ENCODE results near the gene MS4A6E.
A peak's percentile ranks its signal among the peaks of the same experiment; 100 is the strongest.
"Not testable (repeated sequence)": the region's sequence is repeated elsewhere in the genome, so short reads cannot be mapped to it uniquely, and the experiment has no call there.

Gene MS4A6E, protein sequence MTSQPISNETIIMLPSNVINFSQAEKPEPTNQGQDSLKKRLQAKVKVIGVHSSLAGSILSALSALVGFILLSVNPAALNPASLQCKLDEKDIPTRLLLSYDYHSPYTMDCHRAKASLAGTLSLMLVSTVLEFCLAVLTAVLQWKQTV

DNA sequence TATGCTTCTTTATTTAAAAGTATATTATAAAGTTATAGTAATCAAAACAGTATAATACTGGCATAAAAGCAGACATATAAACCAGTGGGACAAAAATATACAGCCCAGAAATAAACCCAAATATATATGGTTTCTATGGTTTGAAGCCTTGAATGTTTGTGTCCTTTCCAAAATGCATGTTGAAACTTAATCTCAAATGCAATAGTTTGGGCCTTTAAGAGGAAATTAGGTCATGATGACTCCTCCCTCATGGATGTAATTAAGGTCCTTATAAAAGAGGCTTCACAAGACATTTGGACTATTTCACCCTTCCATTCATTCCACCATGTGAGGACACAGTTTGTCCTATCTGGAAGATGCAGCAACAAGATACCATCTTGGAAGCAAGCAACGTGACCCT, at the start of gene MS4A6E:
MS4A6E (plus strand) TSS at position 301 of the 400 bp plus-strand sequence. CDS start 7,641 bp downstream, outside the sequence.
- no peak for DNase-seq

DNA sequence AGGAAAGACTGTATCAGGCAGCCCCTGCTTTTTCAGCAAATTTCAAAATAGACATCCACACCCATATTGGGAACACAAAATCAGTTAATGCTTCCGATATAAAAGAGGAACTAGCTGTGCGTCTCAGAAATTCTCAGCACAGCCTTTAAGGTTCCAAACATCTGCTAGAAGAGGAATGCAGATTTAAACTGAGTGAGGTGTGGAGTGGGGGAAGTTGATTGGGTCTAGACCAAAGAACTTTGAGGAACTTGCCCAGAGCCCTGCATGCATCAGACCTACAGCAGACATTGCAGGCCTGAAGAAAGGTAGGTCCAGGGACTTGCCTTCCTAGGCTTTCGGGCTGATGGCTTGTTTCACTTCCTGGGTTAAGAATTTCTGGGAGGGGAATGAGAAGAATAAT, 46.6 kb upstream of the MS4A6E start, which contains the start of gene MS4A4A:
MS4A4A (plus strand) TSS at position 255 of the 400 bp plus-strand sequence; CDS start at position 265, 10 bp downstream.
- DNase-seq: peak; percentile 14

DNA sequence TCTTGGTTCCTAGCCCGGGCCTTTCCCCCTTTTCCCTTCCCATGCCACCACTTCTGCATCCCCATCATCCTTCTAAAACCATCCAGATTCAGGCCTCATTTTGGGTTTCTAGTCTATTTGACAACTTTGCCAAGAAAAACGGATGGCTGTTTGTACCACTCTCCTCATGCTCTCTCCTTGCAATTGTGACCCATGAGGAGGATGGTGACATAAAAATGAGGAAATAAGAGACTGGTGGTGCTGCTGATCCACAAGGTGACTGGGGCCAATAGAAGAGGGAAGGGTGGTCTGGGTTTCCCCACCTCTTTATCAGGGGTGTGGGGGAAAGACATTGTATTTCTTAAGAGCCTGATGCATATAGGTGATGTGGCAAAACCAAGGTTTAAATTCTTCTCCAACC, 45.6 kb upstream of the MS4A6E start:
- no peak for DNase-seq

DNA sequence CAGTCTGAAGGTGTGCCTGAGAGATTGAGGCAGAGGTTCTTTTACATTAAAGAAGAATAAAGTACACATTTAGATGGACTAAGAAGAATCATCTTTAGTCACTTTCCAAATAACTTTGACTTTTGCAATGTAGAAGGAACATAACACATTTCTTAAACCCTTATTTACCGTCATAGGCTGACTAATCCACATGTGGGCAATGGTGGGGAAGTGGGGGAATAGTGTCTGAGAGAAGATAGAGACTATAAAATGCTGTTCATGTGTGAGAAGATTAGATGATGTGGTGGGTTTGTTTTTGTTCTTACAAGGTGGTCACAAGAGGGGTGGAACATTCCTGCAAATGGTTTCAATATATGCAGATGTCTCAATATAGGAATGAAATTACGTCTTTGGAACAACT, 44.8 kb upstream of the MS4A6E start:
- DNase-seq: no peak

DNA sequence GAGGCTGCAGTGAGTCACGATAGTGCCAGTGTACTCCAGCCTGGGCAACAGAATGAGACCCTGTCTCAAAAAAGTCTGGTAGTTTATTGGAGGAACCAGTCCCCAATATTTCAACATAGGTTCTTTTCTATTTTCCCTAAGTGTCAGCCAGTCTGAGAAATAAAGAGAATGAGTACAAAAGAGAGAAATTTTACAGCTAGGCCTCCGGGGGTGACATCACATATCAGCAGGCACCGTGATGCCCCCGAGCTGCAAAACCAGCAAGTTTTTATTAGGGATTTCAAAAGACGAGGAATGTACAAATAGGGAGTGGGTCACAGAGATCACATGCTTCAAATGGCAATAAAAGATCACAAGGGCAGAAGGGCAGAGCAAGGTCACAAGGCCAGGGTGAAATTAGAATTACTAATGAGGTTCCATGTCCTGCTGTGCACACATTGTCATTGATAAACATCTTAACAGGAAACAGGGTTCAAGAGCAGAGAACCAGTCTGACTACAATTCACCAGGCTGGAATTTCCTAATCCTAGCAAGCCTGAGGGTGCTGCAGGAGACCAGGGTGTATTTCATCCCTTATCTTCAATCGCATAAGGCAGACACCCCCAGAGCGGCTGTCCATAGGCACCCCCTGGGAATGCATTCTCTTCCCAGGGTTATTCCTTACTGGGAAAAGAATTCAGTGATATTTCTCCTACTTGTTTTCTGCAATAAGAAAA, 41.5 kb upstream of the MS4A6E start:
- not testable (repeated sequence) for DNase-seq

DNA sequence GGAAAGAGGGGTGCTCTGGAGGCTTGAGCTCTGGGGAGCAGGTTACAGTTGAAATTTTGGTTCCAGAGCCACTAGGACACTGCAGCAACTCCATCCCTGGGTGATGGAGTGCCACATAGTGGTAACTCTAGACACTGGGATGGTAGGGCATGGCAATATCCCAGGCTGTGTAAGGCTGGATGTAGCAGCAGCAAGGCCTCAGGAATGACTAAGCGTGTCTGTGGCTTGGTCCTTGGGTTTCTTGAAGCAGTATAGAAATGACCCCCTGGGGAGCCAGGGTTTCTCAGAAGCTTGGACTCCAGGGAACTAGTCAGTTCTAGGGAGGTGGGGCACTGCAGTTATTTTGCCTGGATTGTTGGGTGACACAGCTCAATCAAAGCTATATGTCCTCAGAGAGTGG, 38.5 kb upstream of the MS4A6E start:
- no peak for DNase-seq

DNA sequence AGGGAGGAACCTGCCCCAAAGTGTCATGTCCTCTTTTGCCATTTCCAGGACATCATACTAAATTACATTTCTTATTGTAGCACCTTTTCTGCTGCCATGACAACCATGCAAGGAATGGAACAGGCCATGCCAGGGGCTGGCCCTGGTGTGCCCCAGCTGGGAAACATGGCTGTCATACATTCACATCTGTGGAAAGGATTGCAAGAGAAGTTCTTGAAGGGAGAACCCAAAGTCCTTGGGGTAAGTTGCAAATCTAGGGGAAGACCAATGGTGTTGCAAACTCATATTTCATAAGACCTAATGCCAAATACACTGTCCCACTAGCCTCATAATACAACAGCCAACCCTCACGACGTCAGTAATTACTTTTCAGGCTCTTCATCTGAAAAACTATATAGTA, 34.9 kb upstream of the MS4A6E start:
- DNase-seq: no peak

DNA sequence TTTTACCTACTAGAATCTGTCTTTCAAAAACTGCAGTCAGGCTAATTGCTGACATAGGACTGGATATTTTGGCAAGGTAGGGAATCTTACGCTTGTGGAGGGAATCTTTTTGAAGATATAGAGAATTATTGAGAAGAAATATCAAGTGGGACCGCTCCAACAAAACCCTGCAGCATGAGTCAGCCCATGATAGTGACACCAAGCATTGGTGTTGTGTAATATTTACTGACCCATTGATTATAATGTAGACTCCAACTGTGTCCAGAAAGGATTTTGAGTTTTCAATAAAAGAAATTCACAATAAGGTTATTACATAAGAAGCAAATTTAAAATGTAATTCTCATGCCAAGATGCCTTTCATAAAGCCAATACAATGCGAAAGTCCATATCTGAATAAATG, 25.9 kb upstream of the MS4A6E start:
- no peak for DNase-seq

DNA sequence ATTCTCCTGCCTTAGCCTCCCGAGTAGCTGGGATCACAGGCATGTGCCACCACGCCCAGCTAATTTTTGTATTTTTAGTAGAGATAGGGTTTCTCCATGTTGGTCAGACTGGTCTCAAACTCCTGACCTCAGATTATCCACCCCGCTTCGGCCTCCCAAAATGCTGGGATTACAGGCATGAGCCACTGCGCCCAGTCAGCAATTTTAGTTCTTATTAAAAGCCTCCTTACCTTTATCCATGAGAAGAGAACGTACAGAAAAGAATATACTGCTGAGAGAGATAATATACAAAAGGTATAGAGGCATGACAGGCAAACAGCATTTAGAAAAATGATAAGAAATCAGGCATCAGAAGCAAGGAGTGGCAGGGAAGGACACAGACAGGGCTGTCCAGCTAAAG, 25.2 kb upstream of the MS4A6E start:
- not testable (repeated sequence) for DNase-seq

DNA sequence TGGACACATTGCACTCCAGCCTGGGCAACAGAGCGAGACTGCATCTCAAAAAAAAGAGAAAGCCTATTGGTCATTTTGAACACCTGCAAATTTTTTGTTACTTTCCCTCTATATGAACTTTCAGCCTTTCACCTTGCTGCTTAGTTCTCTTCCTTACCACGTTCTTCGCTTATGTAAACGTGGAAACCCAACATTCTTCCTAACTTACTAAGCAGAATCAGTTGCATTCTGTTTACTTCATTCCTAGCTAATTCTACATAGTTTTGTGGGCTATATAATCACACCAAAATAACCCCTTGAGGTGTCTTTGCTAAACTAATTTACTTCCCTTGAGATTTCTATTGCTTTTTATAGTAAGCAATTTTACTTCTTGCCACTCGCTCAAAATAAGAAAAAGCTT, 23.4 kb upstream of the MS4A6E start:
- DNase-seq: no peak

DNA sequence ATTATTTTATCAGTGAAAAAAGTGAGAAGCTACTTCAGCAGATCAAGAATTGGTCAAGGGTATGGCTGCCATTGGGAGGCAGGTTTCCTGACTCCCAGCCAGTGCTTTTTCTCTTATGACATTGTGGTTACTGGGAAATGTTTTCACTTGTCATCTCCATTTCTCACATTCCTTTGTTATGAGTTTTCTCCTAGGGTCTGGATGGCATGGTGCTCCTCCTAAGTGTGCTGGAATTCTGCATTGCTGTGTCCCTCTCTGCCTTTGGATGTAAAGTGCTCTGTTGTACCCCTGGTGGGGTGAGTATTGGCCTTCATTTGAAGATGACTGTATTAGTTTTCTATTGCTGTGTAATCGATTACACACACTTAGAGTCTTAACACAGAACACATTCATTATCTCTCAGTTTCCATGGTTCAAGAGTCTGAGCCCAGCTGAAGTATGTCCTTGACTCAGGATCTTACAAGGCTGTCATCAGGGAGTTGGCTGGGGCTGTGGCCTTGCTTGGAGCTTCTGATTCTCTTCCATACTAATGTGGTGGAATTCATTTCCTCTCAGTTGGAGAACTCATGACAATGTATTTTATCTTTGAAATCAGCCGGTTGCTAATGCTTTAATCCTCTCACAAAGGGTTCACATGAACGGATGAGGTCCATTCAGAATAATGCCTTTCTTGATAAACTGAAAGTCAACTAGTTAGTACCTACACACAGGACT, 21.0 kb upstream of the MS4A6E start:
- DNase-seq: no peak

DNA sequence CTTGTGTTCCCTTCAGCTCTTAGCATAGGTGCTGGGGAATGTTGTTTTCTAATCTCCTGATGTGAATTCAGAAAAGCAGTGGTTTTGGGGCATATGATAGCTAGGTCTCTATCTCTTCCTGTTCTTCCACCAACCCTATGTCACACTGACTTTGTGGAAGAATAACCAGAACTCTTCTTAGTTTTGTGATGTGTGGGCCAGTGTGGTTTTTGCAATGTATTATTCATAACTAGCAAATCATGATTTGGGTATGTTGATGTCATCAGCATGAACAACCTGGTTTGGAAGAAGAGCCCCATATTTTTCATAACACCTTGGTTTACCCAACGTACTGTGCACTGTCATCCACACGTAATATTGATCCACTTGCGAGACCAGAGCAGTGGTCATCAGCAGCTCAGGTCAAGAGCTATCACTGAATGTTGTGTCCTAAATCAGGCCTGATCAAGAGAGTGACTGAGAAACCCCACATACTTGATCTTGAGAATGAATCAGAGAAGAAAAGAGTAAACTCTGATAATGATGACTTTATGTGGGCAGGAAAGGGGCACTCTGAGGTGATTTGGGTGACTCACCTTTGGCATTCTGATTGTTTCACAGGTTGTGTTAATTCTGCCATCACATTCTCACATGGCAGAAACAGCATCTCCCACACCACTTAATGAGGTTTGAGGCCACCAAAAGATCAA, 19.4 kb upstream of the MS4A6E start:
- no peak for DNase-seq

DNA sequence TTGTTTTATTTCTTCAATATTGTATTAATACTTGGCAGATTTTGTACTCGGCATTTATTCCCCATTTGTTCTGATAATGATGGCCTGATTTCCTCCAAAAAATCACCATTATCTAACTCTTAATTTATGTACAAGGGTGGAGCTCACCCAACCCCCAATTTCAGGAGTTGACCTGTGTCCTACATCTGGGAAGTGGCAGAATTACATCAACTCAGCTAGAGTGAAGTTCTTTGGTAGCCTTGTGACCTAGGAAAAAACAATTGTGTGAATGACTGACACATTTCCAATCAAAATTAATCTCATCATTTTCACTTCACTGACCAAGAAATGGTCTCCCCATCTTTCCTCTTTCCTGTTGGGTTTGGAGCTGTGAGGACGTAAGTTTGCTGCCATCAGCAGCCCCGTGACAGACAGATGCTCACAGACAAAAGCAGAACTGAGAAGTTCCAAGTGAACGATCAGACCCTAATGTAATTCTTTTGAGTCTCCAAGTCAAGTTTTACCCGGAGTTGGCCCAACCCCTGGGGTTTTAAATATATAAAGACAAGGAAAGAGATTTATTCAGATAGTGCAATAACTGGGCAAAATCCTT, 16.6 kb upstream of the MS4A6E start:
- DNase-seq: no peak

DNA sequence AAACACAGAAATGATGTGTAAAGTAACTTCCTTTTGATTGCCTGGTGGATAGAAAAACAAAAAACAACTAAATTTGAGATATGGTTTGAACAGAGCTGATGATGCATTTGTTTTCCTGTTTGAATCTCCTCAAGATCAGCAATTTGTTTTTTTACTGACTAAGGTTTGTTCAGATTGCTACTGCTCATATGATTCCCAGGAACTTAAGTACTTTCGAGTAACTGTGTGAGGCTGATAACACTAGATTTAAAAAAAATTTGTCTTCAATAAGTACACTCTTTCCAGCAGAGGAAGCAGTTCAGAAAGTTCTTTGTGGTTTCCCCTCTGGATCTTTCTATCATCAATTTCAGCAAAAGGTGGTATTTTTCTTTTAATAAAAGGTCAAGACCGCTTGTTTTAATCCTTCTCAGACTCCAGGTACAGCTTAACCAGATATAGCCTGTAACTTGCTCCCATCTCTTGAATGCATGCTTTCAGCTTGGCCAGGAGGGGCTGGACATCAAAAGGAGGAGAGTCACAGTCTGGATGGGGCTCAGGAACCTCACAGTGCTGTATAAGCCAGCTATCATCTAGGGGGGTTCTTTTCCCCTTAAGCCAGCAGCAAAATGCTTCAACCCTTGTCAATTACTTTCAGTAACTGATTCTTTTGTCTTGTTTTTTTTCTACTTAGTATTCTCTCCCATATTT, 12.3 kb upstream of the MS4A6E start:
- no peak for DNase-seq

DNA sequence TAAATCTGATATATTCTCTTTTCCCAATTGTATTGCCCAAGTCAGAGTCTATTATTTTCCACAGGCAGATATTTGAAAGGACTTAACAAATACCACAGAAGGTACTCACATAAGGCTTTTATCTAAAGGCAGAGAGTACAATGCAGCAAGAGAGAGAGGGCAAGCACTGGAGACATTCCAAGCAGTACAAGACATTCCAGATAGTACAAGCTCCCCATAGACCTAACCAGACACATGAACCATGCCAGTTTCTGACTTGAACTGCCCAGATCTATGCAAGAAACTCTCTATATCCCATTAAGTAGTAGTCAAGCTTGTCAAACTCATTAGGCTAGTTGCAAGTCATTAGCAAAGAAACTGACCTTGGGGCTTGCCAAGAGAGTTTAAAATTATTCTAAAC, 11.2 kb upstream of the MS4A6E start:
- no peak for DNase-seq

DNA sequence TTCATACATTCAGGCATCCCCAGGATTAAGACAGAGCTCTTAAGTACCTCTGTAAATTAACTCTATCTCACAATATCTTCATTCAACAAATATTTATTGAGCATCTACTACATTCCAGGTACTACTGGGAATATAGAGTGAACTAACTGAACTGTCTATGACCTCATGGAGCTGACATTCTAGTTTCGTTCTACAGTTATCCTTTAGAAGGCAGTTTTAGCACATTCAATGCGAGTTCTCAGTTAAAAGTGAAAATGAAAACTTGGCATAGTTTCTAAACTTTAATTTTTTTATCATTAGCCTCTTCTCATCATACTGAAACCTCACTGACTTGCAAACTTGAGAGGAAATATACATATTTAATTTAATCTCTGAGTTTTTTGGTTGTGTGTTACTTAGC, 10.7 kb upstream of the MS4A6E start:
- no peak for DNase-seq

DNA sequence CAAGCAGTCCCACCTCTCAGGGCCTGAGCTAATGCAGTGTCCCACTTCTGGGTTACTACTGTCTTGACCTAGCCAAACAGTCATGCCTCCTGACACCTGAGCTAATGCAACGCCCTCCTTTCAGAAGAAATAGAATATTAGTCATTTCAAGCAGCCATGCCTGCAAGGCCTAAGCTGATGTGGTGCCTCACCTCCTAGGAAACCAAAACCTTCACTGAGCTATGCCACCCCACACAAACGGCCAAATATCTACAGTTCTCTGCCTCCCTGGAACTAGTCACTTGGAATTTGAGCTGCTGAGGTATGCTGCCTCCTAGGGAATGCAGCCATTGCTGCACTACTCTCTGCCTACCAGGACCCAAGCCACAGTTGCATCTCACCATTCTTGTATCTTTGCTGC, 8.3 kb upstream of the MS4A6E start:
- DNase-seq: no peak

DNA sequence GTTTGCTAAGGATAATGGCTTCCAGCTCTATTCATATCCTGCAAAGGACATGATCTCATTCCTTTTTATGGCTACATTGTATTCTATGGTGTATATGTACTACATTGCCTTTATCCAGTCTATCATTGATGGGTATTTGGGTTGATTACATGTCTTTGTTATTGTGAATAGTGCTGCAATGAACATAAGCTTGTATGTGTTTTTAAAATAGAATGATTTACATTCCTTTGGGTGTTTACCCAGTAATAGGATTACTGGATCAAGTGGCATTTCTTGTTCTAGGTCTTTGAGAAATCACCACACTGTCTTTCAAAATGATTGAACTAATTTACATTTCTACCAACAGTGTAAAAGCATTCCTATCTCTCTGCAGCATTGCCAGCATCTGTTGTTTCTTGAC, 6.0 kb upstream of the MS4A6E start:
- no peak for DNase-seq

DNA sequence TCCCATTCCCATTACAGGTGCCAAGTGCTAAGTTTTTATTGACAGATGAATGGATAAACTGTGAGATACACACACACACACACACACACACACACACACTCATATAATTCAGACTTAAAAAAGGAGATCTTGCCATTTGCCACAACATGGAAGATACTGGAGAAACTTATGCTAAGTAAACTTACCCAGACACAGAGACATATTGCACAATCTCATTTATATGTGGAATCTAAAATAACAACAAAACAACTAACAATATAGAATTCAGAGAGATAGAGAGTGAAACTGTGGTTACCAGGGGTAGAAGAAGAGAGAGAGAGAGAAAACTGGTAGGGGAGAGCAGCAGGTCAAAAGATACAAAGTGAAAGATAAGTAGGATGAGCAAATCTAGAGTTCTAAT, 1.4 kb downstream of the MS4A6E start:
- DNase-seq: no peak

DNA sequence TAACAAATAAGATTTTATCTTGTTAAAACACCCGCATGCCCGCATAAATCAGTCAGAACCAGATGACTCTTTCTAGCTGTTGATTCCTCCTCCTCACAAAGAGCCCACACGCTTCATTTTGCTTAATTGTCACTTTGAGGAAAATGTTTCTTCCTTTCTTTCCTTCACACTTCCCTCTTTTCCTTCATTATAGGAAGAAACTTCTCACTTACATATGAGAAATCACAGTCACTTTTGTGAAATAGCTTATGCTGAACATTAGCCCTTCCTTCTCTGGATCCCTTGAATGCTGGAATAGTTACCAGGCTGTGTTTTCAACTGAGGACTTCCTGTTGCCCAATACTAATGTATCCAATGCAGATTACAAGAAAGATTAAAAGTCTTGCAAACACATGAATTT, 5.8 kb downstream of the MS4A6E start:
- DNase-seq: no peak

DNA sequence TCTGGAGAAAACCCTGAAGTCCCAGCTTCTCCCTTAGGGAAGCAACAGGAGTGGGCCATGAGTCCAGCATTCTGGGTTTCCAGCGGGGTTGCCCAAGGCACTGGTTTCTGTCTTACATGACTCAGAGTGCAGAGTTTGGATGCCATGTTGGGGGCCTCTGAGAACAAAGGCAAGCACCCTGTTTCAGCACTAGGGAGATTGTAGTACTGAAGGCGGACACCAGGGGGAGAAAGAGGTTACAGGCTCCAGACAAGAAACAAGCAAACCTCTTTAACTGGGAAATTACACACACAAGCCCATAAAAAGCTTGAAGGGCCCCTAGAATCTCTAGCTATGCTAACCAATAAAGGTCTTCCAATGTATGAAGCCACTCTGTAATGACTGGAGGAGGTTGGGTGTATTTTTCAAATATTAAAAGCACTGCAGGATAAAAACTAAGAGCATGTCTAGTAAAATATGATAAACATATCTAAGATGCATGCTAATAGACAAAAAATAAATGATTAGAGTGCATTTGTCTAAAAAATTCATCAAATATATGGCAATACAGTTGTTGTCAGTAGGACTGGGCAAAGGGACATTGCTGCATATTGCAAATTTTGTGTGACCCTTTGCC, 7.1 kb downstream of the MS4A6E start:
- peak; percentile 60 for DNase-seq

DNA sequence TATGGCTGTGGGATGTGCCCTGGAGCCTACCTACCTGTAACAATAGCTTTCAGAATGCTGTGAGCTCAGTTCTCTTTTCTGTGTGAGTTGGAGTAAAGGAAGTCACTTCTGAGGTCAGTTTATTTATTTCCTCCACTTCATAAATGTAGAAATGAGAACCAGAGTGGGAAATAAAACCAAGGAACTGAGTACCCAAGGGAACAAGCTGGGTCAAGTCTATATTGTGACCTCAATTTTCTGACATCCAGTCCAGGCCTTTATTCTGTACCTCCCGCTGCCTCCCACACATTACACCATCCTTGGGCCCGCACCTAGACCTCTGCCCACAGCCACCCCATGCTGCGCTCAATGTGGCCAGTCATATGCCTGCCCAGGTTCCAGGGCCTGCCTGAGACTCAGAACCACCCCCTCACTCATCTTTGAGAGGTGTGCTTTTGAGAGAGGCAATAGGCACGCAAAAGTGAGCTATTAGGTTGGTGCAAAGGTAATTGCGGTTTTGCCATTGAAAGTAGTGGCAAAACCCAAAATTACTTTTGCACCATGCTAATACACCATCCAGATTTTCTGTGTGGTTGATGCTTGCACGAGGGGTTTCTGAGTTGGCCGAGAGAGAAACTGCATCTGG, 9.8 kb downstream of the MS4A6E start:
- DNase-seq: no peak
